MM.1S (cell line): Measurements from ENCODE around the gene RPL10.

Experiments used
- DNase-seq: peaks from one replicate; pipeline ENCODE4 v3.0.0-alpha.2; 2015
- H2AFZ ChIP-seq: fragments of 300-600 bp; sonication (generic); 2 replicates; pipeline ENCODE4 v1.6.0; 2016; ENCODE audit warnings: antibody characterized with exemption, low read length
- H3F3A ChIP-seq: fragments of 300-600 bp; sonication (generic); 2 replicates; pipeline ENCODE4 v1.6.1; 2016; ENCODE audit warnings: mild to moderate bottlenecking, antibody characterized with exemption, low read length, moderate library complexity, mixed read lengths; ENCODE audit not compliant: insufficient read depth
- H3K27ac ChIP-seq: fragments of 300-600 bp; sonication (generic); 2 replicates; pipeline ENCODE4 v1.5.1; 2016; ENCODE audit warnings: mild to moderate bottlenecking, low read length
- H3K27me3 ChIP-seq: fragments of 300-600 bp; sonication (generic); replicated peaks from 2 replicates; pipeline ENCODE4 v1.6.0; 2016; ENCODE audit warnings: low read length; ENCODE audit not compliant: insufficient read depth
- H3K36me3 ChIP-seq: fragments of 300-600 bp; sonication (generic); replicated peaks from 2 replicates; pipeline ENCODE4 v1.6.1; 2016; ENCODE audit warnings: mild to moderate bottlenecking, low read length, mixed read lengths; ENCODE audit not compliant: insufficient read depth
- H3K4me1 ChIP-seq: fragments of 300-600 bp; sonication (generic); 2 replicates; pipeline ENCODE4 v1.6.1; 2016; ENCODE audit warnings: low read length, mixed read lengths
- H3K4me2 ChIP-seq: fragments of 300-600 bp; sonication (generic); 2 replicates; pipeline ENCODE4 v1.6.0; 2016; ENCODE audit warnings: low read depth, low read length
- H3K4me3 ChIP-seq: fragments of 300-600 bp; sonication (generic); 2 replicates; pipeline ENCODE4 v1.5.1; 2016; ENCODE audit warnings: low read length, mixed read lengths
- H3K79me2 ChIP-seq: fragments of 300-600 bp; sonication (generic); 2 replicates; pipeline ENCODE4 v1.6.1; 2016; ENCODE audit warnings: mixed run types, low read length, mixed read lengths
- H3K9ac ChIP-seq: fragments of 300-600 bp; sonication (generic); 2 replicates; pipeline ENCODE4 v1.6.1; 2016; ENCODE audit warnings: low read length, mixed read lengths
- H3K9me2 ChIP-seq: fragments of 300-600 bp; sonication (generic); replicated peaks from 2 replicates; pipeline ENCODE4 v1.6.1; 2016; ENCODE audit warnings: mild to moderate bottlenecking, low read length, mixed read lengths; ENCODE audit not compliant: insufficient read depth
- H3K9me3 ChIP-seq: fragments of 300-600 bp; sonication (generic); replicated peaks from 2 replicates; pipeline ENCODE4 v1.6.1; 2016; ENCODE audit warnings: mild to moderate bottlenecking, low read length, mixed read lengths; ENCODE audit not compliant: insufficient read depth
- H4K20me1 ChIP-seq: fragments of 300-600 bp; sonication (generic); 2 replicates; pipeline ENCODE4 v1.6.1; 2016; ENCODE audit warnings: mild to moderate bottlenecking, low read length, moderate library complexity, mixed read lengths; ENCODE audit not compliant: insufficient read depth
- CTCF ChIP-seq: fragments of 300-600 bp; sonication (generic); IDR thresholded peaks from 2 replicates; pipeline ENCODE4 v1.5.1; 2016; ENCODE audit warnings: antibody characterized with exemption, low read length, mixed read lengths
- EZH2 ChIP-seq: fragments of 300-600 bp; sonication (generic); optimal IDR thresholded peaks from 2 replicates; pipeline ENCODE3; 2017; ENCODE audit warnings: low read depth, mild to moderate bottlenecking, antibody characterized with exemption, low read length, mixed read lengths
- EZH2phosphoT487 ChIP-seq: fragments of 300-600 bp; sonication (generic); IDR thresholded peaks from 2 replicates; pipeline ENCODE4 v1.6.1; 2018; ENCODE audit warnings: antibody characterized with exemption, low read length

Gene RPL10

DNA sequence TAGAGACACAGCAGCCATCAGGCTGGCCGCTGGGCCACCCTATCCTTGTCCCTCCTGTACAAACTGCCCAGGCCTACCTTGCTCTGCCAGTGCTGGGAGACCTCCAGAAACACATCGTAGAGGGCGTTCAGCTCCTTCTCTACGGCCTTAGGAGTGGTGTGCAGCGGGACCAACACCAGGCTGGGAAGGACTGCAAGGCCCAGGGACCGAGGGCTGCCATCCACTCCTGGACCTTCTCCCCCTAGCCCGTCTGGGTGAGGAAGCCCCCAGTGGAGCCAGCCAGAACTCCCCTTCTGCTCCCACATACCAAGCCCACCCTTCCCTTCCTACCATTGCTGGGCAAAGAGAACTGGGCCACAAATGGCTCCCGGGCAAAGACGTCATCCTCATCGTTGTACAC, 5.0 kb downstream of the RPL10 start:
- no peaks in the 10 kb centered on the region for H3K27me3 ChIP-seq

DNA sequence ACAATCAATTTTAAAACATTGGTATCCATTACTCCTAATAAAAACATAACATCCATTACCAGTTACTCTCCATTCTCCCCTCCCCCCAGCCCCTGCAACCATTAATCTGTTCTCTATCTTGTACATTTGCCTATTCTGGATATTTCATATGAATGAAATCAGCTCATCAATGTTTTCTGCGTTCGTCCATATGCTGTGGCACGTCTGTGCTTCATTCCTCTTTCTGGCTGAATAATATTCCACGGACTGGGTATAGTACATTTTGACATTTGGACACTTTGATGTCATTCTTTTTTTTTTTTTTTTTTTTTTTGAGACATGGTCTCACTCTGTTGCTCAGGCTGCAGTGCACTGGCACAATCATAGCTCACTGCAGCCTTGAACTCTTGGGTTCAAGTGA, 5.7 kb downstream of the RPL10 start:
- H3K9ac ChIP-seq, result no peak overlapping the region
- DNase-seq, result no peak
- H4K20me1 ChIP-seq, result 0 out of 2 replicates have a peak, but pooled peaks cover 9% of the 10 kb centered on the region
- no peaks in the 10 kb centered on the region for H3K9me2 ChIP-seq
- no peak for TF ChIP-seq EZH2phosphoT487
- no peak for TF ChIP-seq EZH2
- no peak for TF ChIP-seq CTCF
- H2AFZ ChIP-seq, result no peak overlapping the region
- no peak overlapping the region for H3K4me3 ChIP-seq
- no peak overlapping the region for H3K4me2 ChIP-seq
- H3K36me3 ChIP-seq, result peaks cover 9% of the 10 kb centered on the region; the same call in 1 of the 2 replicates
- H3K4me1 ChIP-seq, result no peaks in the 10 kb centered on the region
- no peak overlapping the region for H3K27ac ChIP-seq
- H3K9me3 ChIP-seq, result no peaks in the 10 kb centered on the region
- peaks cover 36% of the 10 kb centered on the region for H3F3A ChIP-seq
- H3K27me3 ChIP-seq, result no peaks in the 10 kb centered on the region
- peaks cover 11% of the 10 kb centered on the region for H3K79me2 ChIP-seq

More for the DNA sequence above, 5.0 kb downstream of the RPL10 start:
- no peak overlapping the region for H3K4me2 ChIP-seq
- no peak overlapping the region for H2AFZ ChIP-seq
- H3K36me3 ChIP-seq, result peaks cover 9% of the 10 kb centered on the region; the same call in 1 of the 2 replicates
- peaks cover 38% of the 10 kb centered on the region for H3F3A ChIP-seq
- peaks cover 18% of the 10 kb centered on the region for H3K79me2 ChIP-seq
- H3K4me3 ChIP-seq, result no peak overlapping the region
- DNase-seq, result no peak
- H3K27ac ChIP-seq, result no peak overlapping the region
- H3K9me3 ChIP-seq, result no peaks in the 10 kb centered on the region
- H4K20me1 ChIP-seq, result 0 out of 2 replicates have a peak, but pooled peaks cover 9% of the 10 kb centered on the region
- no peak overlapping the region for H3K9ac ChIP-seq
- no peaks in the 10 kb centered on the region for H3K4me1 ChIP-seq
- no peak for TF ChIP-seq EZH2
- no peak for TF ChIP-seq EZH2phosphoT487
- TF ChIP-seq CTCF, result no peak
- no peaks in the 10 kb centered on the region for H3K9me2 ChIP-seq

DNA sequence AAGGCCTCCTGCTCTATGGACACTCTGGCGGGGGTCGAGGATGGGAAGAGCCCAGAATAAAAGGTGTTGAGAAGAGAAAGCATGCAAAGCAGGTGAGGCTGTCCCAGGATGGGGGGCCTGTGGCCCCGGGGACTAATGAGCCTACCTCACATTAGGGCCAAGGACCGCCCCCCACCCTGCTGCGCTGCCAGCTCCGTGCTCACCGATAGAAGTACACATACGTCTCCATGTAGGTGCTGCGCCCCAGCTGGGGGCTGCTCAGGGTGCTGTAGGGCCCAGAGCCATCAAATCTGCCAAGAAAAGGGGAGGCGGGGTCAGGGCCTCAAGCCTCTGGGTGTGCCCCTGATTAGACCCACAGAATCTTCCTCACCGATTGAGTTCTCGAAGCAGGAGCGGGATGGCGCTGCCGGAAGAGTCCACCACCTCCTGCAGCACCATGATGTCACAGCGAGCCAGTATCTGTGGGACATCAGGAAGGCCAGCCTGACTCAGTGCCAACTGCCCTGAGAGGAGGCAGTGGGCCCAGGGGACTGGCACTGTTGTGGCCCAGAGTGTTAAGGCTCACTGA, 6.5 kb downstream of the RPL10 start:
- H4K20me1 ChIP-seq, result 0 out of 2 replicates have a peak, but pooled peaks cover 9% of the 10 kb centered on the region
- H3K9me3 ChIP-seq, result no peaks in the 10 kb centered on the region
- H3K9me2 ChIP-seq, result no peaks in the 10 kb centered on the region
- no peak for DNase-seq
- TF ChIP-seq EZH2 (no peak), EZH2phosphoT487 (no peak), CTCF (no peak)
- H3K27ac ChIP-seq, result no peak overlapping the region
- H3K4me2 ChIP-seq, result no peak overlapping the region
- peaks cover 29% of the 10 kb centered on the region for H3F3A ChIP-seq
- no peaks in the 10 kb centered on the region for H3K27me3 ChIP-seq
- no peak overlapping the region for H2AFZ ChIP-seq
- H3K4me3 ChIP-seq, result no peak overlapping the region
- peaks cover under 1% of the 10 kb centered on the region; the same call in 1 of the 2 replicates for H3K36me3 ChIP-seq
- no peak overlapping the region for H3K9ac ChIP-seq
- peaks cover 3% of the 10 kb centered on the region; the same call in 1 of the 2 replicates for H3K79me2 ChIP-seq
- H3K4me1 ChIP-seq, result no peaks in the 10 kb centered on the region
